Stimulated activated CD8-positive, alpha-beta memory T cell treated with anti-CD3 and anti-CD28 coated beads, Interleukin-4, amount 100 ng/mL, for 48 hours (primary cell): ENCODE data around the gene MRPL39.

Experiments
- DNase-seq: peaks from one replicate; pipeline ENCODE4 v3.0.0-alpha.2; 2020

The MRPL39 gene

DNA sequence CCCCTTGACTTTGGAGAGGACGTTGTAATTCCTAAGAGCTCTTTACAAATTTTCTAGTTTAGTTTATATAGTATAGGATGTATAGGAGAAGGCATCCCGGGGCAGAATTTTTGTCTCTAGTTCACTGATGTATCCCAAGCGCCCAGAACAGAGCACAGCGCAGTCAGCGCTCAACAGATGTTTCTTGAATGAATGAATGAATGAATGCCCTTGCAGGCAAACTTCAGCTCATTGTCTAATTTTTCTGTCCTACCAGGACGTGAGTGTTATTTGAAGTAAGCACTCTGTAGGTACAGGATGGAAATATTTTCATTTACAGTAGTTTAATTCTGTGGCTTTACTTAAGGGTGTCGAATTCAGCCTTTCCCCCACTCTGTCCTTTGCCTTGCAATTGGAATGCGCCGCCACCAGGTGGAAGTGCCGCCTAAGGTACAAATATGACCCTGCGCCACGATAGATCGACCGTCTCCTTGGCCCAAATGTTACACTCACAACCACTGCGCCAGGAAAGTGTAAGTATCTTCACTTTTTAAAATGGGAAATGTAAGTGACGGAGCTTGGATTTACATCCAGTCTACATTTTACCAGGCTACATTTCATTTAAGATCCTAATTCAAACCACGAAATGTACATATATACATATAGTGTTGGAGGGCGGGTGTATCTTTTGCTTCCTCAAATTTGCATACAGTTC lies 910 bp upstream of the MRPL39 start:
- peak; percentile 83 for DNase-seq

- no peak for DNase-seq
Observed at GRCh38 chr21:25589887-25590286, 17.4 kb downstream of the MRPL39 start.

DNA sequence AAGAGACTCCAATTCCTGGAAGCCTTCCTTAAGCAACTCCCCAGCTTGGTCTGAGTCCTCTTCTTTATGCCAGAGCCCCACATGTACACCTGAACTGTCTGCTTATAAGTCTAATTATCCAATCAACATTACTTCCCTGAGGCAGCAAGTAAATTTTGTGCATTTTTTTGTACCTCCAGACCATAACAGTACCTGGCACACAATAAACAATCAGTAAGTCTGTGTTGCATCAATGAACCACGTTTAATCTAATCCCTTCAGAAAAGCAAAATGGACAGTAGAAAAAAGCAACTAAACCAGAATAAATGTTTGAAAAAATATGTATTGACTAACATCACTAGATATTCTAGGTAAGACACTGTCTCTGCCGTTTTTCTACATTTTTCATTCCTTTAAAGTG lies 20.5 kb downstream of the MRPL39 start:
- DNase-seq: no peak

DNA sequence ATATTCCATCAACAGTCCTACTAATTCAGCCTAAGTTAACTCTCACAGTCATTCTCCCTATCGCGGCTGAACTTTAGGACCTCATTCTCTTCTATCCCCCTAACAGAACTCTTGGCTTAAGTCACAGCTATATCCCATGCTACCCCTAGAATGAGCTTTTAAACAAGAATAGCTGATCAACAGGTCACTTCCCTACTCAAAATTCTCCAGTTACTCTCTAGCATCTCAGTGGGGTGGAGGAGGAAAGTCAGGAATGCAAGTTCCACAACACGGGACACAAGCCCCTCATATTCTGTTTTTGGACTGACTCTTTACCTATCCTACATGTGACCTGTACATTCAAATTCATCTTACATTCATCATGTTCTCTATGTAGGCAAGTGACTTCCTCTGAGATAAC lies 21.0 kb downstream of the MRPL39 start:
- DNase-seq: no peak

GRCh38 chr21:25584833-25585676 lies 22.2 kb downstream of the MRPL39 start:
- no peak for DNase-seq

- DNase-seq: no peak
Observed at GRCh38 chr21:25583370-25584130, 23.7 kb downstream of the MRPL39 start.

DNA sequence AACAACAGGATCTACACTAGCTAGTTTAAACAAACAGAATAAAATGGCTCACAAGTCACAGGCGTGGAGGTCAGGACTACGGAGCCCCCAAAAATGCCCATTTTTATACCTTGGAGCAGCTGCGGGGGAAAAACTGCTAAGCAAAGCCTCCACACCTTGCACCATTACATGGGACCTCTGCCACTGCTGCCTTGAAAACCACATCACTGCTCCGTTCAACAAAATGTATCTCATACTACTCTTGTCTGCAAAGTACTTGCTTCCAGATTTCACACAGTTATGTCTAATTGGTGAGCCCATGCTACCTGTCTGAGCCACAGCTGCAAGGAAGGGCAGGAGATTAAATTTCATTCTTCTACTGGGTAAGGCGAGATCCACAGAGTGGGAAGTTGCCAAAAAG lies 24.4 kb downstream of the MRPL39 start:
- DNase-seq: peak; percentile 52

- DNase-seq: no peak
Observed at GRCh38 chr21:25582164-25582790, 25.0 kb downstream of the MRPL39 start.

DNA sequence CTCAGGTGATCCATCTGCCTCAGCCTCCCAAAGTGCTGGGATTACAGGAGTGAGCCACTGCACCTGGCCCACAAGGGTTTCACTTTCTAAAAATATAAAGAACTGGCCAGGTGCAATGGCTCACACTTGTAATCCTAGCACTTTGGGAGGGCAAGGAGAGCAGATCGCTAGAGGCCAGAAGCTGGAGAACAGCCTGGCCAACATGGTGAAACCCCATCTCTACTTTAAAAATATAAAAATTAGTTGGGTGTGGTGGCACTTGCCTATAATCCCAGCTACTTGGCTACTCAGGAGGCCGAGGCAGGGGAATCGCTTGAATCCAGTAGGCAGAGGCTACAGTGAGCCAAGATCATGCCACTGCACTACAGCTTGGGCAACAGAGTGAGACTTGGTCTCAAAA lies 25.7 kb downstream of the MRPL39 start:
- DNase-seq: peak; percentile 39

- DNase-seq: no peak
Observed at GRCh38 chr21:25580912-25581260, 26.4 kb downstream of the MRPL39 start.

DNA sequence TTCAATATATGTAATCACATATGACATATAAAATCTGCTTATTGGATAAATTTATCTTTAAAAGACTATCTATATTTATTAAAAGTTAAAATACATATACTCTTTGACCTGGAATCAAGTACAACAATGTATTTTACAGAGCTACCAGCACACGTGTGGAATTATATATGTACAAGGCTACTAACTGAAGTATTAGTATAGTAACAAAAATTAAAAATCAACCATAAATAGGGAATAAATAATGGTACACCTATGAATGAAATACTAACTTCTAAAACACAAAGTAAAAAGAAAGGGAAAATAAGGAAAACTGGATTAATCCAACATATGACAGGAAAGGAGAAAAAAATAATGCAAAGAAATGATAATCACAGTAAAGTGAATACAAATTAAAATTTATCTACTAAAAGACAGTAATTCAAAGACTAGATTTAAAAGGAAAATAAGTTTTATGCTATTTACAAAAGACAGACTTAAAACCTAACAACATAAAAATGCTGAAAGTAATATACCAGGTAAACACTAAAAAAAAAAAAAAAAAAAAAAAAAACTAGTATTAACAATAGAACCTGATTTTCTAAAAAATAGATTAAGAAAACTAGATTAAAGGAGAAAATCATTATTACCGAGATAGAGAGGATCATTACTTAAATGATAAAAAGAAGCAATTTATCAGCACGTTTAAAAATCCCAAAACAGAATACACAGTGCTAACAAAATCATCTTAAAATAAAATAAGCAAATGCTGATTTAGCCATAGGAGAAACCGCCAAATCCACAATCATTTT lies 27.9 kb downstream of the MRPL39 start:
- DNase-seq: no peak

GRCh38 chr21:25578056-25578961 lies 29.0 kb downstream of the MRPL39 start:
- peak; percentile 78 for DNase-seq

DNA sequence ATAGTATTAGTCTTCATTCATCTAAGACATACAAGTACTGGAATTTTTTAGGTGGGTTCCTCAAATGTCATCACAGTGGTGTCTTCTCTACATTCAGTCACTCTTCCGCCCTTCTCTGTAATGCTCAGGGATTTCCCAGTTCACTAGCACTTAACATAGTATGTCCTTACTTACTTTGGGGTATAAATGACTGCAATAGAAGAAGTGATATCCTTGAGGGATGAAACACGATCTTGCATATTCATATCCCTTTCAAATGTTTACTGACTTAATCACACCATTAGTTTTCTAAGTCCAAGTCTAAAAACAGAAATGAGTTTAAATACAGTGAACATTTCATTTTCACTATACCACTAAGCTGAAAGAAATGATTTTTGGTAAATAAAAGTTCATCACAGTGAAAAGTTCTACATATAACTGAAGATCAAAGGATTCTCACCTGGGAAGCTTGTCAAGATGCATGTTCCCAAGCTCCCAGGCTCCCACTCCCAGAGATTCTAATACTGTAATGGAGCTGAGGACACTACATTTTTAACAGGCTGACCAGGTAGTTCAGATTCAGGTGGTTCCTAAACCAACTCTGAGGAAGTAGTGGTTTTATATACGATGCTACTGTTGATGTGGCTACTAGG lies 29.7 kb downstream of the MRPL39 start:
- DNase-seq: no peak

GRCh38 chr21:25573409-25574206 lies 33.7 kb downstream of the MRPL39 start:
- DNase-seq: peak; percentile 77

GRCh38 chr21:25572861-25573310 lies 34.4 kb downstream of the MRPL39 start:
- DNase-seq: no peak

GRCh38 chr21:25571726-25572121 lies 35.6 kb downstream of the MRPL39 start:
- no peak for DNase-seq

DNA sequence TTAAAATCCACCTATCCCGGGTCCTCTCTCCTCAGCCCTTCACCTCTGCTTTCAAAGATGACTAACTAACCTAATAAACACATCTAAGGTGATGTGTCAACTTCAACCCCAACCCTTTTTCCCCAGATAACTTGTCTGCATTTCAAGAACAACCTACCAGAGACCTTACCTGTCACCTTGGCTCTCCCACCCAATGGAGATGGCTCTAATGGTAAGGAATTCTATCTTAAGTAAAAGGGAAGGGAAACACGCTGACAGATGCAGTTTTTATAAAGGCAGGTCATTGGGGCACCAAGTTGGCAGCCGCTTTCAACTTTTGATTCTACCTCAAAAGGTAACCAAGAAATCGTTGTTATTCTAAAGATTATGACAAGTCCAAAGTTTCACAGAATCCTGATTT lies 37.6 kb downstream of the MRPL39 start:
- no peak for DNase-seq

GRCh38 chr21:25569084-25569483 lies 38.2 kb downstream of the MRPL39 start:
- DNase-seq: no peak

GRCh38 chr21:25568246-25568645 lies 39.0 kb downstream of the MRPL39 start:
- peak; percentile 63 for DNase-seq

GRCh38 chr21:25567472-25567871 lies 39.8 kb downstream of the MRPL39 start:
- DNase-seq: no peak
